NCI-H510A treated with DMSO at 0.1 percent for 48 hours (cell line): Measurements from ENCODE around the gene UBE2O.

Experiments
- DNase-seq: peaks from one replicate; lab custom pipeline; 2025; lab: John Stamatoyannopoulos, UW

UBE2O gene

GRCh38 chr17:76345377-76345974 lies 107.5 kb downstream of the UBE2O start:
- DNase-seq: no peak

- no peak for DNase-seq
These were observed 109.8 kb downstream of the UBE2O start for GRCh38 chr17:76343106-76343505.

- no peak for DNase-seq
These were observed 111.7 kb downstream of the UBE2O start for GRCh38 chr17:76341301-76341700.
